ENCODE data around the gene PLEKHA1.

DNA sequence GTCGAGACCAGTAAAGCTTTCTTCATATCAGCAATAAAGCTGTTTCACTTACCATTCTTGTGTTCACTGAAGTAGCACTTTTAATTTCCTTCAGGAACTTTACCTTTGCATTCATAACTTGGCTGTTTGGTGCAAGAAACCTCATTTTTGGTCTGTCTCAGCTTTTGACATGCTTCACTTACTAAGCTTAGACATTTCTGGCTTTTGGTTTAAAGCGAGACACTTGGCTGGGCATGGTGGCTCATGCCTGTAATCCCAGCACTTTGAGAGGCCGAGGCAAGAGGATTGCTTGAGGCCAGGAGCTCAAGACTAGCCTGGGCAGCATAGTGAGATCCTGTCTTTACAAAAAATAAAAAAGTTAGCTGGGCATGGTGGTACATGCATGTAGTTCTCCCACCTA lies 15.8 kb downstream of the PLEKHA1 start:
- TF ChIP-seq, protein P1, sequence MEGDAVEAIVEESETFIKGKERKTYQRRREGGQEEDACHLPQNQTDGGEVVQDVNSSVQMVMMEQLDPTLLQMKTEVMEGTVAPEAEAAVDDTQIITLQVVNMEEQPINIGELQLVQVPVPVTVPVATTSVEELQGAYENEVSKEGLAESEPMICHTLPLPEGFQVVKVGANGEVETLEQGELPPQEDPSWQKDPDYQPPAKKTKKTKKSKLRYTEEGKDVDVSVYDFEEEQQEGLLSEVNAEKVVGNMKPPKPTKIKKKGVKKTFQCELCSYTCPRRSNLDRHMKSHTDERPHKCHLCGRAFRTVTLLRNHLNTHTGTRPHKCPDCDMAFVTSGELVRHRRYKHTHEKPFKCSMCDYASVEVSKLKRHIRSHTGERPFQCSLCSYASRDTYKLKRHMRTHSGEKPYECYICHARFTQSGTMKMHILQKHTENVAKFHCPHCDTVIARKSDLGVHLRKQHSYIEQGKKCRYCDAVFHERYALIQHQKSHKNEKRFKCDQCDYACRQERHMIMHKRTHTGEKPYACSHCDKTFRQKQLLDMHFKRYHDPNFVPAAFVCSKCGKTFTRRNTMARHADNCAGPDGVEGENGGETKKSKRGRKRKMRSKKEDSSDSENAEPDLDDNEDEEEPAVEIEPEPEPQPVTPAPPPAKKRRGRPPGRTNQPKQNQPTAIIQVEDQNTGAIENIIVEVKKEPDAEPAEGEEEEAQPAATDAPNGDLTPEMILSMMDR (conservative IDR thresholded peaks at IDR 0.05; ENCODE audit: low read depth, low read length) = no peak
- no peak for TF ChIP-seq EZH2 (IDR thresholded peaks at IDR 0.05; ENCODE audit: borderline replicate concordance, low read depth, low read length, poor library complexity, severe bottlenecking)

Data from A673 (cell line).